Trophoblast cell (in vitro differentiated cells and primary cell): ENCODE results near the gene ARMC12.

Experiments
- DNase-seq, 2 donors: peaks; one replicate each; pipeline ENCODE4 v3.0.0-alpha.2; 2016
- H2AFZ ChIP-seq: 2 replicates; pipeline ENCODE4 v1.6.1; 2013; ENCODE audit warnings: low read length, moderate library complexity, mild to moderate bottlenecking; ENCODE audit not compliant: insufficient read depth, poor library complexity
- H2AK5ac ChIP-seq: 2 replicates; pipeline ENCODE4 v1.6.1; 2013; ENCODE audit warnings: mild to moderate bottlenecking, low read length
- H2BK120ac ChIP-seq: 2 replicates; pipeline ENCODE4 v1.6.1; 2013; ENCODE audit warnings: low read length, mild to moderate bottlenecking, moderate library complexity; ENCODE audit not compliant: insufficient read depth, poor library complexity
- H2BK12ac ChIP-seq: 2 replicates; pipeline ENCODE4 v1.6.1; 2013; ENCODE audit warnings: mild to moderate bottlenecking, low read length, moderate library complexity
- H2BK5ac ChIP-seq: 2 replicates; pipeline ENCODE4 v1.6.1; 2013; ENCODE audit warnings: low read length, low read depth, moderate library complexity, mild to moderate bottlenecking; ENCODE audit not compliant: poor library complexity
- H3K14ac ChIP-seq: 2 replicates; pipeline ENCODE4 v1.6.1; 2013; ENCODE audit warnings: mild to moderate bottlenecking, low read length
- H3K18ac ChIP-seq: 2 replicates; pipeline ENCODE4 v1.6.1; 2013; ENCODE audit warnings: mild to moderate bottlenecking, low read length
- H3K23ac ChIP-seq: 2 replicates; pipeline ENCODE4 v1.6.1; 2013; ENCODE audit warnings: low read length
- H3K27ac ChIP-seq: 2 replicates; pipeline ENCODE4 v1.5.1; 2013; ENCODE audit warnings: low read depth, mild to moderate bottlenecking, inconsistent platforms, low read length, moderate library complexity
- H3K27me3 ChIP-seq: 2 replicates; pipeline ENCODE4 v1.6.1; 2013; ENCODE audit warnings: inconsistent platforms, mild to moderate bottlenecking, low read length, moderate library complexity; ENCODE audit not compliant: insufficient read depth
- H3K36me3 ChIP-seq, 2 experiments: 1 replicate in 1 of 2; 2 replicates in 1 of 2; pipeline ENCODE4 v1.6.1; 2013; ENCODE audit warnings: low read length in 2 of 2, mild to moderate bottlenecking in 2 of 2, moderate library complexity in 1 of 2; ENCODE audit not compliant: insufficient read depth in 2 of 2, control insufficient read depth in 1 of 2
- H3K4ac ChIP-seq: 2 replicates; pipeline ENCODE4 v1.6.1; 2013; ENCODE audit warnings: low read depth, mild to moderate bottlenecking, low read length, moderate library complexity
- H3K4me1 ChIP-seq, 2 experiments: 1 replicate in 1 of 2; 2 replicates in 1 of 2; pipeline ENCODE4 v1.6.1; 2013; ENCODE audit warnings: low read length in 2 of 2, mild to moderate bottlenecking in 2 of 2, moderate library complexity in 1 of 2; ENCODE audit not compliant: insufficient read depth in 2 of 2, control insufficient read depth in 1 of 2
- H3K4me2 ChIP-seq: 2 replicates; pipeline ENCODE4 v1.6.1; 2013; ENCODE audit warnings: inconsistent platforms, mild to moderate bottlenecking, low read length, moderate library complexity
- H3K4me3 ChIP-seq: 2 replicates; pipeline ENCODE4 v1.5.1; 2013; ENCODE audit warnings: mild to moderate bottlenecking, low read depth, low read length, inconsistent platforms
- H3K79me1 ChIP-seq: one replicate; pipeline ENCODE4 v1.6.1; 2013; ENCODE audit warnings: low read length
- H3K79me2 ChIP-seq: 2 replicates; pipeline ENCODE4 v1.6.1; 2013; ENCODE audit warnings: low read length, mild to moderate bottlenecking; ENCODE audit not compliant: control insufficient read depth, insufficient read depth, poor library complexity
- H3K9ac ChIP-seq: 2 replicates; pipeline ENCODE4 v1.6.1; 2013; ENCODE audit warnings: mild to moderate bottlenecking, low read length
- H3K9me3 ChIP-seq: 2 replicates; pipeline ENCODE4 v1.6.1; 2013; ENCODE audit warnings: low read depth, mild to moderate bottlenecking, control low read depth, inconsistent platforms, low read length; ENCODE audit not compliant: insufficient read depth
- H4K12ac ChIP-seq: 2 replicates; pipeline ENCODE4 v1.6.1; 2013; ENCODE audit warnings: low read depth, mild to moderate bottlenecking, low read length, moderate library complexity
- H4K8ac ChIP-seq: 2 replicates; pipeline ENCODE4 v1.6.1; 2013; ENCODE audit warnings: low read depth, mild to moderate bottlenecking, low read length, moderate library complexity
- H4K91ac ChIP-seq: one replicate; pipeline ENCODE4 v1.6.1; 2013; ENCODE audit warnings: low read depth, mild to moderate bottlenecking, low read length, moderate library complexity
- WGBS: extraction: QIAGEN DNeasy Blood & Tissue Kit; methylation state at CpG from one replicate; pipeline ENCODE4 v1.1.7; 2013; ENCODE audit warnings: missing lambda C conversion rate; ENCODE audit not compliant: insufficient read length, insufficient coverage; ENCODE audit errors: extremely low coverage; 5-methylcytosine and 5-hydroxymethylcytosine counted together

The ARMC12 gene

DNA sequence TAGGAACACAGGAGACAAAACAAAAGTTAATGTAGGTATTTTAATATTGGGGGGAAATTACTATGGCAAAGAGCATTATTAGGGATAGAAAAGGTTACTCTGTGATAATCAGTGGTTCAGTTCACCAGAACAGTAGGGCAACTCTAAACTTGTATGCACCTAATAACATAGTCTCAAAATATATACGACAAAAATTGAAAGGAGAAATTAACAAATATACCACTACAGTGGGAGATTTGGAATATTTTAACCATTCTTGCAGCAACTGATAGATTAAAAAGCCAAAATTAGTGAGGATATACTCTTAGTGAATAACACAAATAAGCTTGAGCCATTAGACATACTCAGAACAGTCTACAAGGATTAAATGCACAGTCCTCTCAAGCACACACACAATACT lies 11.0 kb downstream of the ARMC12 start:
- Histone ChIP-seq H3K4ac (no peak overlapping the region), H3K9me3 (no peaks in the 10 kb centered on the region), H2AK5ac (no peak overlapping the region), H4K12ac (no peak overlapping the region), H3K36me3 (no peaks in the 10 kb centered on the region), H4K91ac (no peak overlapping the region), H3K79me1 (no peaks in the 10 kb centered on the region), H3K9ac (no peak overlapping the region), H2BK120ac (no peak overlapping the region), H3K4me1 (peaks cover 0 to 1% of the 10 kb centered on the region in 2 experiments), H3K18ac (no peak overlapping the region), H3K79me2 (no peaks in the 10 kb centered on the region), H2BK5ac (no peak overlapping the region), H4K8ac (no peak overlapping the region), H3K14ac (no peak overlapping the region), H2AFZ (no peak overlapping the region), H3K4me2 (no peak overlapping the region), H3K27ac (no peak overlapping the region), H2BK12ac (no peak overlapping the region), H3K23ac (no peak overlapping the region), H3K4me3 (no peak overlapping the region), H3K27me3 (no peaks in the 10 kb centered on the region)
- WGBS: no CpG with 5 or more reads among the region's 1 CpG
- no peak for DNase-seq

DNA sequence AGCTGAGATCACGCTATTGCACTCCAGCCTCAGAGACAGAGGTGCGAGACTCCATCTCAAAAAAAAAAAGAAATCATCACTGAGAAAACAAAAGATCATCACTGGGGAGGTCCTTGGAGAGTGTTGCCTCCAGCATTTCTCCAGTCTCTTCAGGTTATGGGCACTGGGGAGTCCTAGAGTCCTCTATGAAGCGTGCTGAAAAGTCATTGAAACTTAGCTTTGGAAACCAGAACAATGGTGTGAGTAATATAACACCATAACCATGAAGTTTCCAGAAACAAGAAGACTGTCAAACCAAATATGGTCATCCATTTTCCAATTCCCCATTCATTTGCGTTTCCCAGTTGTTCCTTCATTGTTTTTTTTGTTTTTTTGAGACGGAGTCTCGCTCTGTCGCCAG lies 13.7 kb downstream of the ARMC12 start:
- Histone ChIP-seq H4K91ac (no peak overlapping the region), H3K9me3 (no peaks in the 10 kb centered on the region), H2BK5ac (no peak overlapping the region), H3K27me3 (no peaks in the 10 kb centered on the region), H3K27ac (no peak overlapping the region), H3K9ac (no peak overlapping the region), H3K79me1 (no peaks in the 10 kb centered on the region), H3K4me1 (no peaks in the 10 kb centered on the region), H3K36me3 (no peaks in the 10 kb centered on the region), H4K8ac (no peak overlapping the region), H3K4me2 (no peak overlapping the region), H2AK5ac (no peak overlapping the region), H2BK12ac (no peak overlapping the region), H3K14ac (no peak overlapping the region), H2BK120ac (no peak overlapping the region), H2AFZ (no peak overlapping the region), H3K23ac (no peak overlapping the region), H4K12ac (no peak overlapping the region), H3K4me3 (no peak overlapping the region), H3K79me2 (no peaks in the 10 kb centered on the region), H3K4ac (no peak overlapping the region), H3K18ac (no peak overlapping the region)
- WGBS: no CpG with 5 or more reads among the region's 7 CpGs
- DNase-seq: no peak

DNA sequence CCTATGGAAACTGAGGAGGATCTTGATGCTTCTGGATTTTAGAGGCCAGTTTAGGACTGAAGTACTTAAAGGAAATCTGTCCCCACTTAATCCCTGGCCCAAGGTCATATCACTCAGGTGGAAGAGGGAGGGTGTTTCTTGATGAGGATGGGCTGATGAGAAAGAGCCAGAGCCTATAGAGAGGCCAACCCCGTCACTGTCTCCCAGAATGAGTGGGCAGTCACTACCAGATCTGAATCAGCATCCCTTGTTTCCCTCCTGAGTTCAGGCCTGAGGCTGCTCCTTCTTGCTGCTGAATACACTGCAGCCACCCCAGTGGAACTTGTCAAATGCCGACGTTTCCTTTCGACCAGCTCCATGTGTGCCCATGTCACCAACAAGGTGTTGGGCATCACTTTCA lies 14.8 kb downstream of the ARMC12 start:
- Histone ChIP-seq H3K18ac (no peak overlapping the region), H4K8ac (no peak overlapping the region), H2AK5ac (no peak overlapping the region), H3K27ac (no peak overlapping the region), H3K4me1 (no peaks in the 10 kb centered on the region), H3K79me1 (no peaks in the 10 kb centered on the region), H3K23ac (no peak overlapping the region), H4K91ac (no peak overlapping the region), H4K12ac (no peak overlapping the region), H3K4ac (no peak overlapping the region), H3K4me2 (no peak overlapping the region), H2BK120ac (no peak overlapping the region), H3K36me3 (no peaks in the 10 kb centered on the region), H3K4me3 (no peak overlapping the region), H3K9me3 (no peaks in the 10 kb centered on the region), H3K27me3 (no peaks in the 10 kb centered on the region), H3K79me2 (no peaks in the 10 kb centered on the region), H2AFZ (no peak overlapping the region), H3K9ac (no peak overlapping the region), H2BK12ac (no peak overlapping the region), H2BK5ac (no peak overlapping the region), H3K14ac (no peak overlapping the region)
- WGBS: no CpG with 5 or more reads among the region's 4 CpGs
- no peak for DNase-seq

DNA sequence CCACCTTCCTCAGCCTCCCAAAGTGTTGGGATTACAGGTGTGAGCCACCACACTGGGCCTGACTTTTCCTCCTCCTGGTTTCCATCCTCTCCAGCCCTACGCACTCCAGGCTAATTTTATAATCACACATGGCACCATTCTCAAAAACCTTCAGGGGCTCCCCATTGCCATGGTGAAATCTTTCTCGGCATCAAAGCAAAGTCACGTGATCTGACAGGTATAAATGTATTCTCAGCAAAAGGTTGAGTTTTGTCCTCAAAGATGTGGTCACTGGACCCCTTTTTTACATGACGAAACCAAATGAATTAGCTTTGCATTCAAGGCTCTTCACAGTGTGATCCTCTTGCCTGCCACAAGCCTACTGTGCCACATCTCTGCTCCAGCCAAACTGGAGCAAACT lies 15.5 kb downstream of the ARMC12 start:
- H3K79me2 ChIP-seq: no peaks in the 10 kb centered on the region
- no peak overlapping the region for H3K9ac ChIP-seq
- H3K79me1 ChIP-seq: no peaks in the 10 kb centered on the region
- H3K4me1 ChIP-seq: no peaks in the 10 kb centered on the region
- no peak overlapping the region for H3K4ac ChIP-seq
- no peak overlapping the region for H2AK5ac ChIP-seq
- no peak overlapping the region for H4K8ac ChIP-seq
- H2AFZ ChIP-seq: no peak overlapping the region
- DNase-seq: no peak
- H3K4me2 ChIP-seq: no peak overlapping the region
- H3K36me3 ChIP-seq: no peaks in the 10 kb centered on the region
- no peaks in the 10 kb centered on the region for H3K27me3 ChIP-seq
- H3K18ac ChIP-seq: no peak overlapping the region
- H3K27ac ChIP-seq: no peak overlapping the region
- H3K9me3 ChIP-seq: no peaks in the 10 kb centered on the region
- H3K14ac ChIP-seq: no peak overlapping the region
- no peak overlapping the region for H2BK12ac ChIP-seq
- WGBS: no CpG with 5 or more reads among the region's 4 CpGs
- no peak overlapping the region for H3K23ac ChIP-seq
- H3K4me3 ChIP-seq: no peak overlapping the region
- no peak overlapping the region for H2BK120ac ChIP-seq
- H2BK5ac ChIP-seq: no peak overlapping the region
- no peak overlapping the region for H4K12ac ChIP-seq
- no peak overlapping the region for H4K91ac ChIP-seq
